HG03432 (cell line): ENCODE results near the gene TUNAR.
"Not testable (repeated sequence)": the region's sequence is repeated elsewhere in the genome, so short reads cannot be mapped to it uniquely, and the experiment has no call there.

Experiments
- ATAC-seq: cut with Tn5 transposase; IDR thresholded peaks from one replicate; pipeline ENCODE4 v1.9.1; 2021; ENCODE audit warnings: mild to moderate bottlenecking, moderate library complexity; ENCODE audit not compliant: unreplicated experiment

The TUNAR gene

DNA sequence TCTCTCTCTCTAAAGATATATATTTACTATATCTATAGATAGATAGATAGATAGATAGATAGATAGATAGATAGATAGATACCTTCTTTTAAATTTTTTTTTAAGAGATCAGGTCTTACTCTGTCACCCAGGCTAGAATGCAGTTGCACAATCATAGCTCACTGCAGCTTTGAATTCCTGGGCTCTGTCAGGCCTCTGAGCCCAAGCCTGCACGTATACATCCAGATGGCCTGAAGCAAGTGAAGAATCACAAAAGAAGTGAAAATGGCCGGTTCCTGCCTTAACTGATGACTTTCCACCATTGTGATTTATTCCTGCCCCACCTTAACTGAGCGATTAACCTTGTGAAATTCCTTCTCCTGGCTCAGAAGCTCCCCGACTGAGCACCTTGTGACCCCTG is 91.4 kb downstream of the TUNAR start:
- ATAC-seq = not testable (repeated sequence)
